HEK293 (cell line): Measurements from ENCODE around the gene B9D1.

Experiments
- FEZF1 ChIP-seq: fragments of 450-650 bp; formaldehyde crosslinking; IDR thresholded peaks from 2 replicates; pipeline ENCODE4 v1.5.1; 2016; ENCODE audit warnings: missing biosample characterization, missing genetic modification characterization
- GLI4 ChIP-seq: fragments of 450-650 bp; formaldehyde crosslinking; IDR thresholded peaks from 2 replicates; pipeline ENCODE4 v1.5.1; 2016; ENCODE audit warnings: missing biosample characterization, missing genetic modification characterization
- IKZF3 ChIP-seq: fragments of 450-650 bp; IDR thresholded peaks from 2 replicates; pipeline ENCODE4 v1.5.0; 2018; ENCODE audit warnings: missing biosample characterization, mild to moderate bottlenecking, missing genetic modification characterization, moderate library complexity
- INSM2 ChIP-seq: fragments of 450-650 bp; formaldehyde crosslinking; IDR thresholded peaks from 2 replicates; pipeline ENCODE4 v1.5.1; 2016; ENCODE audit warnings: missing biosample characterization, missing genetic modification characterization
- SP3 ChIP-seq: fragments of 450-650 bp; formaldehyde crosslinking; IDR thresholded peaks from 2 replicates; pipeline ENCODE4 v1.5.1; 2016; ENCODE audit warnings: missing biosample characterization, missing genetic modification characterization
- YY1 ChIP-seq: fragments of 450-650 bp; formaldehyde crosslinking; IDR thresholded peaks from 2 replicates; pipeline ENCODE4 v1.5.1; 2018; ENCODE audit warnings: missing biosample characterization, missing genetic modification characterization
- ZBTB21 ChIP-seq: fragments of 450-650 bp; formaldehyde crosslinking; IDR thresholded peaks from 2 replicates; pipeline ENCODE4 v1.5.1; 2017; ENCODE audit warnings: missing biosample characterization, missing genetic modification characterization
- ZNF174 ChIP-seq: fragments of 450-650 bp; formaldehyde crosslinking; IDR thresholded peaks from 2 replicates; pipeline ENCODE4 v1.5.0; 2017; ENCODE audit warnings: missing biosample characterization, mild to moderate bottlenecking, missing genetic modification characterization
- ZNF211 ChIP-seq: fragments of 450-650 bp; formaldehyde crosslinking; IDR thresholded peaks from 2 replicates; pipeline ENCODE4 v1.5.1; 2016; ENCODE audit warnings: low read depth, missing biosample characterization, missing genetic modification characterization
- ZNF239 ChIP-seq: fragments of 450-650 bp; formaldehyde crosslinking; IDR thresholded peaks from 2 replicates; pipeline ENCODE4 v1.5.1; 2016; ENCODE audit warnings: missing biosample characterization, missing genetic modification characterization
- ZNF302 ChIP-seq: fragments of 450-650 bp; formaldehyde crosslinking; IDR thresholded peaks from 2 replicates; pipeline ENCODE4 v1.5.1; 2016; ENCODE audit warnings: missing biosample characterization, missing genetic modification characterization, low read depth
- ZNF404 ChIP-seq: fragments of 450-650 bp; formaldehyde crosslinking; IDR thresholded peaks from 2 replicates; pipeline ENCODE4 v1.5.1; 2017; ENCODE audit warnings: missing biosample characterization, missing genetic modification characterization
- ZNF580 ChIP-seq: fragments of 450-650 bp; formaldehyde crosslinking; IDR thresholded peaks from 2 replicates; pipeline ENCODE4 v1.5.1; 2016; ENCODE audit warnings: missing biosample characterization, missing genetic modification characterization
- ZSCAN16 ChIP-seq: fragments of 450-650 bp; formaldehyde crosslinking; IDR thresholded peaks from 2 replicates; pipeline ENCODE4 v1.5.1; 2016; ENCODE audit warnings: missing biosample characterization, missing genetic modification characterization
- ZXDB ChIP-seq: fragments of 450-650 bp; formaldehyde crosslinking; IDR thresholded peaks from 2 replicates; pipeline ENCODE4 v1.5.1; 2016; ENCODE audit warnings: missing biosample characterization, missing genetic modification characterization
- TF ChIP-seq, protein P1 (sequence below): fragments of 450-650 bp; formaldehyde crosslinking; IDR thresholded peaks from 2 replicates; pipeline ENCODE4 v1.5.1; 2016; ENCODE audit warnings: missing biosample characterization, missing genetic modification characterization
- TF ChIP-seq, protein P2 (sequence below): fragments of 450-650 bp; formaldehyde crosslinking; IDR thresholded peaks from 2 replicates; pipeline ENCODE4 v1.5.1; 2016; ENCODE audit warnings: missing biosample characterization, missing genetic modification characterization
- TF ChIP-seq, protein P3 (sequence below): IDR thresholded peaks from 2 replicates; pipeline ENCODE4 v1.6.1; 2011; ENCODE audit warnings: mild to moderate bottlenecking, low read depth, low read length, borderline replicate concordance
- TF ChIP-seq, protein P4 (sequence below): fragments of 450-650 bp; IDR thresholded peaks from 2 replicates; pipeline ENCODE4 v1.5.1; 2018; ENCODE audit warnings: missing biosample characterization, mild to moderate bottlenecking, missing genetic modification characterization
- TF ChIP-seq, protein P5 (sequence below): fragments of 450-650 bp; formaldehyde crosslinking; IDR thresholded peaks from 2 replicates; pipeline ENCODE4 v1.5.1; 2017; ENCODE audit warnings: missing biosample characterization, missing genetic modification characterization
- TF ChIP-seq, protein P6 (sequence below): fragments of 450-650 bp; formaldehyde crosslinking; IDR thresholded peaks from 2 replicates; pipeline ENCODE4 v1.5.1; 2016; ENCODE audit warnings: missing biosample characterization, missing genetic modification characterization, borderline replicate concordance

Gene B9D1

DNA sequence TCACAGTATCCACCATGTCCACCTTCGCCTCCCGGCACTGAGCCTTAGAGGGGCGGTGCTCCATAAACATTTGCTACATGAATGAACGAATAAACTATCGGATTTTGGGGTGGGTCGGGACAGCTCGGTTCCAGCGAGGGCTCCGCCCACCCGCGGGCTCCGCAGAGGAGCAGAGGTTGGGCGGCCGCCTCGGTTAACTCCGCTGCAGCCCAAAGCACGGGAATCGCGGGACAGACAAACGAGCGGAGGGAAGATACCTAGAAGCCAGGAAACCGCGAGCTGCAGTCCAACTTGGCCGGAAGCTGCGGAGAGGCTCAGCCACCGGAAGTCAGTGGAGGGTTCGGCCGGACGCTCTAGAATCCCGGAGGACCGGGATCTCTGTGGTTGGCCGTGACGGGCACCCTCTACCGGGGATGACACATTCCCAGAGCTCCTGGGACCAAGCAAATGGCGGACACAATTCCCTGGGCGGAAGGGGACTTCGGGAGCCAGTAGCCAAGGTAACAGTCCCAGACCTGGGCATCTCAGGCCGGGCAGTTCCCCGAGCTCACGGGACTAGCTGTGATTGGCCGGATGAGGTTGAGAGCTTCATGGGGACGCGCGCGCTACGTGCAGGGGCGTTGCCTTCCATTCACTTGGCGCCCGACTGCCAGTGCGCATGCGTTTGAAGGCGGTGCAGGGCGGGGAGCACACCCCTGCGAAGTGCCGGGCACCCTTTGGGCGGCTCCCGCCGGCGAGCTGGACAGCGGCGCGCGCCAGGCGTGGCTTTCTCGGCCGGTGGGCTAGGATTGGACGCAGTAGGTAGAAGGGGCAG, 15.3 kb upstream of the B9D1 start (continued):
- TF ChIP-seq INSM2 (peak; percentile 51; the same call in 1 of the 2 replicates), GLI4 (tag by site-specific recombination) (no peak), FEZF1 (tag by site-specific recombination) (peak; percentile 94), IKZF3 (tag by site-specific recombination) (peak; percentile 99), ZNF302 (tag by site-specific recombination) (no peak), ZNF580 (tag by site-specific recombination) (peak; percentile 93; the same call in 1 of the 2 replicates), ZNF239 (tag by site-specific recombination) (no peak), SP3 (tag by site-specific recombination) (peak; percentile 93), ZBTB21 (peak; percentile 65; the same call in 1 of the 2 replicates), ZNF211 (tag by site-specific recombination) (no peak), ZNF174 (no peak), ZSCAN16 (tag by site-specific recombination) (peak; percentile 98), YY1 (tag by site-specific recombination) (peak; percentile 50; the same call in 1 of the 2 replicates), ZXDB (tag by site-specific recombination) (peak; percentile 73), ZNF404 (no peak)
- TF ChIP-seq, protein P1, sequence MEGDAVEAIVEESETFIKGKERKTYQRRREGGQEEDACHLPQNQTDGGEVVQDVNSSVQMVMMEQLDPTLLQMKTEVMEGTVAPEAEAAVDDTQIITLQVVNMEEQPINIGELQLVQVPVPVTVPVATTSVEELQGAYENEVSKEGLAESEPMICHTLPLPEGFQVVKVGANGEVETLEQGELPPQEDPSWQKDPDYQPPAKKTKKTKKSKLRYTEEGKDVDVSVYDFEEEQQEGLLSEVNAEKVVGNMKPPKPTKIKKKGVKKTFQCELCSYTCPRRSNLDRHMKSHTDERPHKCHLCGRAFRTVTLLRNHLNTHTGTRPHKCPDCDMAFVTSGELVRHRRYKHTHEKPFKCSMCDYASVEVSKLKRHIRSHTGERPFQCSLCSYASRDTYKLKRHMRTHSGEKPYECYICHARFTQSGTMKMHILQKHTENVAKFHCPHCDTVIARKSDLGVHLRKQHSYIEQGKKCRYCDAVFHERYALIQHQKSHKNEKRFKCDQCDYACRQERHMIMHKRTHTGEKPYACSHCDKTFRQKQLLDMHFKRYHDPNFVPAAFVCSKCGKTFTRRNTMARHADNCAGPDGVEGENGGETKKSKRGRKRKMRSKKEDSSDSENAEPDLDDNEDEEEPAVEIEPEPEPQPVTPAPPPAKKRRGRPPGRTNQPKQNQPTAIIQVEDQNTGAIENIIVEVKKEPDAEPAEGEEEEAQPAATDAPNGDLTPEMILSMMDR (tag by site-specific recombination): no peak; the same call in 1 of the 2 replicates
- TF ChIP-seq, protein P2, sequence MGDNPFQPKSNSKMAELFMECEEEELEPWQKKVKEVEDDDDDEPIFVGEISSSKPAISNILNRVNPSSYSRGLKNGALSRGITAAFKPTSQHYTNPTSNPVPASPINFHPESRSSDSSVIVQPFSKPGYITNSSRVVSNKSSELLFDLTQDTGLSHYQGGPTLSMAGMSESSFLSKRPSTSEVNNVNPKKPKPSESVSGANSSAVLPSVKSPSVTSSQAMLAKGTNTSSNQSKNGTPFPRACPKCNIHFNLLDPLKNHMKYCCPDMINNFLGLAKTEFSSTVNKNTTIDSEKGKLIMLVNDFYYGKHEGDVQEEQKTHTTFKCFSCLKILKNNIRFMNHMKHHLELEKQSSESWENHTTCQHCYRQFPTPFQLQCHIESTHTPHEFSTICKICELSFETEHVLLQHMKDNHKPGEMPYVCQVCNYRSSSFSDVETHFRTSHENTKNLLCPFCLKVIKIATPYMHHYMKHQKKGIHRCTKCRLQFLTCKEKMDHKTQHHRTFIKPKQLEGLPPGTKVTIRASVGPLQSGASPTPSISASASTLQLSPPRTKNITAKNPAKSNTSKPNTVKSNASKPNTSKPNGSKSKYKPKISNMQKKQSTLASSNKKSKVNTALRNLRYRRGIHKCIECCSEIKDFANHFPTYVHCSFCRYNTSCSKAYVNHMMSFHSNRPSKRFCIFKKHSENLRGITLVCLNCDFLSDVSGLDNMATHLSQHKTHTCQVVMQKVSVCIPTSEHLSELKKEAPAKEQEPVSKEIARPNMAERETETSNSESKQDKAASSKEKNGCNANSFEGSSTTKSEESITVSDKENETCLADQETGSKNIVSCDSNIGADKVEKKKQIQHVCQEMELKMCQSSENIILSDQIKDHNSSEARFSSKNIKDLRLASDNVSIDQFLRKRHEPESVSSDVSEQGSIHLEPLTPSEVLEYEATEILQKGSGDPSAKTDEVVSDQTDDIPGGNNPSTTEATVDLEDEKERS (tag by site-specific recombination): no peak
- TF ChIP-seq, protein P3, sequence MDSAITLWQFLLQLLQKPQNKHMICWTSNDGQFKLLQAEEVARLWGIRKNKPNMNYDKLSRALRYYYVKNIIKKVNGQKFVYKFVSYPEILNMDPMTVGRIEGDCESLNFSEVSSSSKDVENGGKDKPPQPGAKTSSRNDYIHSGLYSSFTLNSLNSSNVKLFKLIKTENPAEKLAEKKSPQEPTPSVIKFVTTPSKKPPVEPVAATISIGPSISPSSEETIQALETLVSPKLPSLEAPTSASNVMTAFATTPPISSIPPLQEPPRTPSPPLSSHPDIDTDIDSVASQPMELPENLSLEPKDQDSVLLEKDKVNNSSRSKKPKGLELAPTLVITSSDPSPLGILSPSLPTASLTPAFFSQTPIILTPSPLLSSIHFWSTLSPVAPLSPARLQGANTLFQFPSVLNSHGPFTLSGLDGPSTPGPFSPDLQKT: peak; percentile 83; the same call in 1 of the 2 replicates
- TF ChIP-seq, protein P4, sequence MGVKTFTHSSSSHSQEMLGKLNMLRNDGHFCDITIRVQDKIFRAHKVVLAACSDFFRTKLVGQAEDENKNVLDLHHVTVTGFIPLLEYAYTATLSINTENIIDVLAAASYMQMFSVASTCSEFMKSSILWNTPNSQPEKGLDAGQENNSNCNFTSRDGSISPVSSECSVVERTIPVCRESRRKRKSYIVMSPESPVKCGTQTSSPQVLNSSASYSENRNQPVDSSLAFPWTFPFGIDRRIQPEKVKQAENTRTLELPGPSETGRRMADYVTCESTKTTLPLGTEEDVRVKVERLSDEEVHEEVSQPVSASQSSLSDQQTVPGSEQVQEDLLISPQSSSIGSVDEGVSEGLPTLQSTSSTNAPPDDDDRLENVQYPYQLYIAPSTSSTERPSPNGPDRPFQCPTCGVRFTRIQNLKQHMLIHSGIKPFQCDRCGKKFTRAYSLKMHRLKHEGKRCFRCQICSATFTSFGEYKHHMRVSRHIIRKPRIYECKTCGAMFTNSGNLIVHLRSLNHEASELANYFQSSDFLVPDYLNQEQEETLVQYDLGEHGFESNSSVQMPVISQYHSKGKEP (tag by site-specific recombination): 0 out of 2 replicates have a peak, but pooled peaks have one; percentile 12
- TF ChIP-seq, protein P5, sequence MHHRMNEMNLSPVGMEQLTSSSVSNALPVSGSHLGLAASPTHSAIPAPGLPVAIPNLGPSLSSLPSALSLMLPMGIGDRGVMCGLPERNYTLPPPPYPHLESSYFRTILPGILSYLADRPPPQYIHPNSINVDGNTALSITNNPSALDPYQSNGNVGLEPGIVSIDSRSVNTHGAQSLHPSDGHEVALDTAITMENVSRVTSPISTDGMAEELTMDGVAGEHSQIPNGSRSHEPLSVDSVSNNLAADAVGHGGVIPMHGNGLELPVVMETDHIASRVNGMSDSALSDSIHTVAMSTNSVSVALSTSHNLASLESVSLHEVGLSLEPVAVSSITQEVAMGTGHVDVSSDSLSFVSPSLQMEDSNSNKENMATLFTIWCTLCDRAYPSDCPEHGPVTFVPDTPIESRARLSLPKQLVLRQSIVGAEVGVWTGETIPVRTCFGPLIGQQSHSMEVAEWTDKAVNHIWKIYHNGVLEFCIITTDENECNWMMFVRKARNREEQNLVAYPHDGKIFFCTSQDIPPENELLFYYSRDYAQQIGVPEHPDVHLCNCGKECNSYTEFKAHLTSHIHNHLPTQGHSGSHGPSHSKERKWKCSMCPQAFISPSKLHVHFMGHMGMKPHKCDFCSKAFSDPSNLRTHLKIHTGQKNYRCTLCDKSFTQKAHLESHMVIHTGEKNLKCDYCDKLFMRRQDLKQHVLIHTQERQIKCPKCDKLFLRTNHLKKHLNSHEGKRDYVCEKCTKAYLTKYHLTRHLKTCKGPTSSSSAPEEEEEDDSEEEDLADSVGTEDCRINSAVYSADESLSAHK: no peak
- TF ChIP-seq, protein P6, sequence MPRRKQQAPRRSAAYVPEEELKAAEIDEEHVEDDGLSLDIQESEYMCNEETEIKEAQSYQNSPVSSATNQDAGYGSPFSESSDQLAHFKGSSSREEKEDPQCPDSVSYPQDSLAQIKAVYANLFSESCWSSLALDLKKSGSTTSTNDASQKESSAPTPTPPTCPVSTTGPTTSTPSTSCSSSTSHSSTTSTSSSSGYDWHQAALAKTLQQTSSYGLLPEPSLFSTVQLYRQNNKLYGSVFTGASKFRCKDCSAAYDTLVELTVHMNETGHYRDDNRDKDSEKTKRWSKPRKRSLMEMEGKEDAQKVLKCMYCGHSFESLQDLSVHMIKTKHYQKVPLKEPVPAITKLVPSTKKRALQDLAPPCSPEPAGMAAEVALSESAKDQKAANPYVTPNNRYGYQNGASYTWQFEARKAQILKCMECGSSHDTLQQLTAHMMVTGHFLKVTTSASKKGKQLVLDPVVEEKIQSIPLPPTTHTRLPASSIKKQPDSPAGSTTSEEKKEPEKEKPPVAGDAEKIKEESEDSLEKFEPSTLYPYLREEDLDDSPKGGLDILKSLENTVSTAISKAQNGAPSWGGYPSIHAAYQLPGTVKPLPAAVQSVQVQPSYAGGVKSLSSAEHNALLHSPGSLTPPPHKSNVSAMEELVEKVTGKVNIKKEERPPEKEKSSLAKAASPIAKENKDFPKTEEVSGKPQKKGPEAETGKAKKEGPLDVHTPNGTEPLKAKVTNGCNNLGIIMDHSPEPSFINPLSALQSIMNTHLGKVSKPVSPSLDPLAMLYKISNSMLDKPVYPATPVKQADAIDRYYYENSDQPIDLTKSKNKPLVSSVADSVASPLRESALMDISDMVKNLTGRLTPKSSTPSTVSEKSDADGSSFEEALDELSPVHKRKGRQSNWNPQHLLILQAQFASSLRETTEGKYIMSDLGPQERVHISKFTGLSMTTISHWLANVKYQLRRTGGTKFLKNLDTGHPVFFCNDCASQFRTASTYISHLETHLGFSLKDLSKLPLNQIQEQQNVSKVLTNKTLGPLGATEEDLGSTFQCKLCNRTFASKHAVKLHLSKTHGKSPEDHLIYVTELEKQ: no peak
